Measurements from ENCODE around the gene ACTL6A. TPM values are rescaled to one million over a fixed set of nuclear protein-coding genes. Genes with fewer than 3 reads are reported as not detected.
"Not testable (repeated sequence)": the region's sequence is repeated elsewhere in the genome, so short reads cannot be mapped to it uniquely, and the experiment has no call there.

ACTL6A gene
- total RNA-seq, result 101 and 106 TPM in 2 replicates

DNA sequence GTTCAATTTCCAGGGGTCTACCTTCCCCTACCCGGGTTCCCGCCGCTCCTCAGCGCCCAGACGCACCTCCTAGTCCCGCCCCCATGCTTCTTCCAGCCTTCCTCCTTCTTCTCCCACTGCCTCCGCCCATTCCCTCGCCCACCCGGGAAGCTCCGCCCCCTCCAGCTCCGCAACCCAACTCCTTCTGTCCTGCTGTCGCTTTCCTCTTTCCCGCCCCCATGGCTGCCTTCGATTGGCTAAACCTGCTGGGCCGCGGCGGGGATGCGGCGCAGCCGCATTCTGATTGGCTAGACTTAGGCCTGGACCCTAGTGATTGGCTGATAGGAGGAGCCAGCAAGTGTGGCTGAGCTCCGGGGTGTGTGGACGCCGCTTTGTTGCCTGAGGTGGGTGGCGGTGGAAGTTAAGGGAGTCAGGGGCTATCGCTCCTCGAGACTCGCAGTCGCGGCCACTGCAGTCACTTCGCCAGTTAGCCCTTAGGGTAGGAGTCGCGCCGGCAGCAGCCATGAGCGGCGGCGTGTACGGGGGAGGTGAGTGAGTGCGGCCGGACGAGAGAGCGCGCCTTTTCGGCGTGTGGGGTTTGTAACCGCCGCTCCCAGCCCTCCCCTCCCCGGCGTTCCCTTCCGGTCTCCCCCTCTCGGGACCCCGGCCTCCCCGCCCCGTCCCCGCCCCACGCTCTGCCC lies at the start of gene ACTL6A:
Gene ACTL6A, plus strand, starts transcription at position 336 of the 680 bp plus-strand sequence. Its CDS starts 167 bp downstream, at position 503.
- intact Hi-C loops (cut with micrococcal nuclease), result loop anchor here (1.0 to 5.0 kb wide), 11 partner anchors 42 to 1350 kb away; partner anchors contain the start of genes FXR1, MFN1, MRPL47 and NDUFB5

DNA sequence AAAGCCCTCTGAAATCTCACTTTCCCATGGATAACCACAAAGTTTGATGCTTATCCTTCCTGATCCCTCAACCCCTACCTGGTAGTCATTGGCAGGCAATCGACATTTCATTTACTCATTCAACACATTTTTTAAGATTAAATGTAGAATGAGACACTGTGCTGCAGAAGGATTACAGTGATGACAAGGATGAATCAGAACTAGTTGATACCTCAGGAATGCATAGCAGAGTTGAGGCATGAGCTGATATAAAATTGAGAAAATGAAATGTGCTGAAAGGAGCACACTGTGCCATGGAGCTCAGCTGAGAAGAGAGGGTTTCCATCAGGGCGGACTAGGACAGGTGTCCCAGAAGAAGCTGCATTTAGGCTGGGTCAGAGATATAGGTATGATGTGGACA lies 48.9 kb upstream of the ACTL6A start:
- intact Hi-C loops (cut with micrococcal nuclease), result no loop called here

DNA sequence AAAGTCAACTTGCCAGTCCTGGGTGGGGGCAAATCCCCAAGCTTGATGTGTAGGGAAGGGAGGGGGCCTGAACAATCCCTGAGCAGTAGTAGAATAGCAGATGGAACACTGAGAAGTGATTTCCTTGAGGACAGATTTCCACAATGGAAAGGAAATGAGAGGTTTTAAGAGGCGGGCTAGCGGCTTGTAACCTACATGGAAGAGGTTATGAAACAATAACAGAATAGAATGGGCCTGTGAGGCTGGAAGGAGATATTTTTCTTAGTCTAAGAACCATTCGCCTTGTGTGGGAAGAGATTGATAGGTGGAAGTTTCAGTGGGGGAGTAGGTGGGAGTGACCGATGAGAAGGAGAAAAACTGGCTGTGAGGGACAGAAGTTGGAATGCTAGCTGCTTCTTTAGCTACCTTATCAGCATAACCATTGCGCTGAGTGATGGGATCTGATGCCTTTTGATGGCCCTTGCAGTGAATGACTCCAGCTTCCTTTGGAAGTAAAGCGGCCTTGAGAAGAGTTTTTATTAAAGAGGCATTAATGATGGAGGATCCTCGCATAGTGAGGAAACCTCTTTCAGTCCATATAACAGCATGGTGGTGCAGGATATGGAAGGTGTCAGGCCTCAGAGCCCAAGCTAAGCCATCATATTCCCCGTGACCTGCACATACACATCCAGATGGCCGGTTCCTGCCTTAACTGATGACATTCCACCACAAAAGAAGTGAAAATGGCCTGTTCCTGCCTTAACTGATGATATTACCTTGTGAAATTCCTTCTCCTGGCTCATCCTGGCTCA lies 46.1 kb upstream of the ACTL6A start:
- intact Hi-C loops (cut with micrococcal nuclease), result not testable (repeated sequence)

DNA sequence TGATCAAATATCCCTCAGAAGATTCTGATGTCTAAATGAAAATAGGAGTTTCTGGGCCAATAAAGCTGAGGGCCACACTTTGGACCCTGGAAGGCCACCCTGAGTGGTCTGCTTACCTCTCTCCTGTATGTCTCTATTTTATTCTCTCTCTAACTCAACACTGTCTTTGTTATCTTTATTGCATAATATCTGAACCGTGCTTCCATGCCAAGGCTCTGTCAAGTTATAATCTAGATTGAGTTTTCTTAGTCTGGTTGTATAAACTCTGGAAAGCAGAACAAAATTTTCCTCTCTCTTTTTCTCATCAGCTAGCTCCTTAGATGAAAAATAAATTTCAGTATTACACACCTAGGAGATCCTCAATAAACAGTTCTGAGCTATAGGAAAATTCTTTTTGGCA lies 36.2 kb upstream of the ACTL6A start:
- intact Hi-C loops (cut with micrococcal nuclease), result no loop called here

DNA sequence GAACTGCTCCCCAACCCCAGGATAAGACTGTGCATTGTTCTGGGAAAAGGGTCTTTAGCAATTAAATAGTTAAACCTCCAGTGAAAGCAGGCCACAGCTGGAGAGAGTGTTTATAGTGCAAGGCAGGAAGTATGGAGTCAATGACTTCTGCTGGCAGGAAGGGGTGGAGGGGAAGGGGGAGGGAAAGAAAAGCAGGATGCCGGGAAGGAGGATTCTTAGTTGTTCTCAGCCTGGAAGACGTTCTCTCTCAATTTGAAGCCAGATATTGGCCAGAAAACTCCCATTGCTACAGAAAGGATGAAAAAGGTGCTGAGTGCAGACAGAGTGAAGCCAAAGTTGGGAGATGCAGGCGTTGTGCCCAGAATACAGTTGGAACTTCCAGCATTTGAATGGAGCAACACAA lies 35.7 kb upstream of the ACTL6A start:
- intact Hi-C loops (cut with micrococcal nuclease), result no loop called here

DNA sequence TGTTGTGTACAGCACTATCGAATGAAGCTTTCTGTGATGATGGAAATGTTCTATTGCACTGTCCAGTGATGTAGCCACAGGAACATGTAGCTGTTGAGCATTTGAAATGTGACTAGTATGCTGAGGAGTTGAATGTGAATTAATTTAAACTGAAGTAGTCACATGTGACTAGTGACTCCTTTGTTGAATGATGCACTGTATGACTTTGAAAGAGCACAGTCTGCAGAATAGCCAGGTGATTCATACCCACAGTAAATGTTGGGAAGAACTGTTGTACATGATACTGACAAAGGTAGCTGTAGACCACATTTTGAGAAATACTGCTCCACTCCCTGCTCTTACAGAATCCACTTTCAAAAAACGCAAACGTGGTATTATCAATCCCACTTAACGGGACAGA lies 34.0 kb upstream of the ACTL6A start:
- intact Hi-C loops (cut with micrococcal nuclease), result no loop called here

DNA sequence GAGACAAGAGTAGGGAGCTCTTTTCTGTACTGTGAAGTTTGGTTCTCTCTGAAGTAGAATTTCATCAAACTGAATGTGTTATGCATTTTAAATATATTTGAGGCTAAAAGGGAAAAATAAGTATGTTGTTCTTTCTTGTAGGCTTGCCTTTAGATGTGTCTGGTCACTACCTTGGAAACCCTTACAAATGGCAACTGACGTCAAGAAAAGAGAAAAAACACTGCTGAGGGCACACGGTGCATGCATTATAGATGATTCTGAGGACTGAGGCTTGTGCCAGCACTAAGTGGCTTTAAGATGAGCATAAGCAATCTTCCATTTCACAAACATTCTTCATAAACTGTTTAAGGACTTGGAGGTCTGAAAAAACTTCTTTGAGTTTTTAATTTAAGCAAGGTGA lies 31.1 kb upstream of the ACTL6A start:
- intact Hi-C loops (cut with micrococcal nuclease), result no loop called here

DNA sequence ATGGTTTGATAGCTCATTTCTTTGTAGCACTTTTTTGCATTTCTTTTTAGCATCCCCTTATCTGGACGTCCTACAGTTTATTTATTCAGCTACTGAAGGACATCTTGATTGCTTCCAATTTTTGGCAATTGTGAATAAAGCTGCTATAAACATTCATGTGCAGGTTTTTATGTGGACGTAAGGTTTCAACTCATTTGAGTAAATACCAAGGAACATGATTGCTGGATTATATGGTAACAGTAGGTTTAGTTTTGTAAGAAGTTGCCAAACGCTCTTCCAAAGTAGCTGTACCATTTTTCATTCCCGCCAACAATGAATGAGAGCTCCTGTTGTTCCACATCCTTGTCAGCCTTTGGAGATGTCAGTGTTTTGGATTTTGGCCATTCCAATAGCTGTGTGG lies 29.5 kb upstream of the ACTL6A start:
- intact Hi-C loops (cut with micrococcal nuclease), result no loop called here

DNA sequence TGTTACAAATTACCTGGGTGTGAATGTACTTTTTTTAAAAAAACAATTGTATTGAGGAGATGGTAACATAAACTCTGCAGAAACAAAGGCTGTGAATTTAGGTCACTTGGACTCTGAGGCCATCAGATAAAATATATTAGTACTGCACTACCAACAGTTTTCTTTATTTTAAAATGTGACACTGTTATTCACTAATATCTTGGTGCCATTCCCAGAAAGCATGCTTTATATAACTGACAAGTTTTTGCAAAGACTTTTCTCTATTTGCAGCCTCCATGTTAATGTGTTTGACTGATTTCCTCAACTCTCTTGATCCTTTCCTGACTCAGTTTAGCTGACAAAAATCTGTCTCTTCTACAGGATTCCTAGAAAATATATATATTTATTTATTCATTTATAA lies 26.5 kb upstream of the ACTL6A start:
- intact Hi-C loops (cut with micrococcal nuclease), result no loop called here

DNA sequence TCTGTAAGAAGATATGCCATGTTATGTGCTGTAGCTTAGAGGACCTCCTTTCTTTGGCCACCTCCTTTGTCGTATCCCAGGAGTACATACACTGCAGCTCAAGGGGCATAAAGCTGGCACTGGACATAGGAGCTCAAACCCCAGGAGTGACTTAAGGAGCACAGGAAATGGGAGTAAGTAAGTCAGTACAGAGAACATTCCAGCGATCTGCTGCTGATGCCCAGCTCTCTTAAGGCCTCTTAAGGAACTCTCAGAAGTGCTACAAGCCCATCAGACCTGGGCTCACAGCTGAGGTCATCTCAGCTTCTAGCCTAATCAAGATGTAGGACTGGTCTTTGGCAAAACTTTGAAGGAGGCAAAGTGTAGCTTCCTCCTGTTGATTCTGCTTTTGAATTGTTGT lies 21.6 kb upstream of the ACTL6A start:
- intact Hi-C loops (cut with micrococcal nuclease), result no loop called here

DNA sequence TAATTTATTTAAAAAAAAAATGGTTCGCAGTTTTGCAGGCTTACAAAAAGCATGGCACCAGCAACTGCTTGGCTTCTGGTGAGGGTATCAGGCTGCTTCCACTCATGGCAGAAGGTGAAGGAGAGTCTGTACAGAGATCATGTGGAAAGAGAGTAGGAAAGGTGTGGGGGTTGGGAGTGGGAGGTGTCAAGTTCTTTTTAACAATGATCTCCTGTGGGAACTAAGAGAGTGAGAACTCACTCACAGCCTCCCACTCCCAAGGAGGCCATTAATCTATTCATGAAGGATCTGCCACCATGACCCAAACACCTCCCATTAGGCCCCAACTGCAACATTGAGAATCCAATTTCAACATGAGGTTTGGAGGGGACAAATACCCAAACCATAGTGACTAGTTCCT lies 21.1 kb upstream of the ACTL6A start:
- intact Hi-C loops (cut with micrococcal nuclease), result no loop called here

DNA sequence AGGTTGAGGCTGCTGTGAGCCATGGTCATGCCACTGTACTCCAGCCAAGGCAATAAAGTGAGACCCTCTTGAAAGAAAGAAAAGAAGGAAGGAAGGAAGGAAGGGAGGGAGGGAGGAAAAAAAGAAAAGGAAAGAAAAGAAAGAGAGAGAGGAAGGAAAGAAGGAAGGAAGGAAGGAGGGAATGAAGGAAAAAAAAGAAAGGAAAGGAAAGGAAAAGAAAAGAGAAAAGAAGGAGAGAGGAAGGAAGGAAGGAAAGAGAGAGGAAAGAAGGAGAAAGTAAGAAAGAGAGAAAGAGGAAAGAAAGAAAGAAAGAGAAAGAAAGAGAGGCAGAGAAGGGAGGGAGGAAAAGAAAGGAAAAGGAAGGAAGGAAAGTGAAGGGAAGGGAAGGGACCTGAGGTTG lies 20.4 kb upstream of the ACTL6A start:
- intact Hi-C loops (cut with micrococcal nuclease), result no loop called here

DNA sequence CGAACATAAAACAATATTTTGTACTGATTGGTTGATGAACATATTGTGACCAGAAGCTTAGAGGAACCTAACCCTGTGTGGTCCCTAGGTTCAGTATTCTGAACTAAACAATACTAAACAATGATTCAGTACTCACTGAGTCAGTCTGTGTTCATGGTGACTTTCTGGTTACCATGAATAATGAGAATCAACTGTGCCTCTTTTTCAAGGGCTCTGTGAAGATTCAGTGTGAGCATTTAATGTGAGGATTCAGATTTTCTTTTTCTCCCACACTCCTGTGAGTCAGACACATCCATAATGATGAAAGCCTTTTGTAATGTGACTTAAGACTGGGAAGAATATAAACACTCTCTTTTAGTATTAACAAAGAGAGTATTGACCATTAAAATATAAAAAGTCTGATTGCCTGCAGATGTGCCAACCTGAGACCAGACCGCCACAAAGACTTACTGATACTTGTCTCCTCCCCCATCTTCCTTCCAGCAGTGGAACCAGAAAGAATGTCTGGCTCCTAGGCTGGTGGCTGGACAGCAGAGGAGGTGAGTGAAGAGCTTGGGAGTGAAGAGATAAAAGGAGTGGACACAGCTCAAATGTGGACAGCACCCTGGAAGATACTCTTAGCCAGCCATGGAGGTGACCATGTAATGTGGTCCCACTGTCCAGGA lies 17.6 kb upstream of the ACTL6A start:
- intact Hi-C loops (cut with micrococcal nuclease), result no loop called here

DNA sequence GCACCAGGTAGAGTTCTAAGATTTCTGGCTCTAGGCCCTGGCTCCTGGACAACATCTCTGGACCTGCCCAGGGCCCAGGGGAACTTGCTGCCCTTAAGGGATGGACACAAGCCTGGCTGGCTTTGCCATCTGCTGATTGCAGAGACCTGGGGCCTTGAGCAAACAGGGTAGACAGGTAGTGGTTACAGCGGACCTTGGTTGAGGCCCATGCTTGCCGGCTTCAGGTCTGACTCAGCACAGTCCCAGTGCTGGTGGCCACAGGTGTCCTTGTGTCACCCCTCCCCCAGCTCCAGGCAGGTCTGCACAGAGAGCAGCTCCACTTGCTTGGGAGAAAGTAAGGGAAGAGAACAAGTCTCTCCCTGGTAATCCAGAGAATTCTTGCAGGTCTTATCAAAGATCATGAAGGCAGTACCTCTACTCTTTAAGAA lies 15.9 kb upstream of the ACTL6A start:
- intact Hi-C loops (cut with micrococcal nuclease), result no loop called here

DNA sequence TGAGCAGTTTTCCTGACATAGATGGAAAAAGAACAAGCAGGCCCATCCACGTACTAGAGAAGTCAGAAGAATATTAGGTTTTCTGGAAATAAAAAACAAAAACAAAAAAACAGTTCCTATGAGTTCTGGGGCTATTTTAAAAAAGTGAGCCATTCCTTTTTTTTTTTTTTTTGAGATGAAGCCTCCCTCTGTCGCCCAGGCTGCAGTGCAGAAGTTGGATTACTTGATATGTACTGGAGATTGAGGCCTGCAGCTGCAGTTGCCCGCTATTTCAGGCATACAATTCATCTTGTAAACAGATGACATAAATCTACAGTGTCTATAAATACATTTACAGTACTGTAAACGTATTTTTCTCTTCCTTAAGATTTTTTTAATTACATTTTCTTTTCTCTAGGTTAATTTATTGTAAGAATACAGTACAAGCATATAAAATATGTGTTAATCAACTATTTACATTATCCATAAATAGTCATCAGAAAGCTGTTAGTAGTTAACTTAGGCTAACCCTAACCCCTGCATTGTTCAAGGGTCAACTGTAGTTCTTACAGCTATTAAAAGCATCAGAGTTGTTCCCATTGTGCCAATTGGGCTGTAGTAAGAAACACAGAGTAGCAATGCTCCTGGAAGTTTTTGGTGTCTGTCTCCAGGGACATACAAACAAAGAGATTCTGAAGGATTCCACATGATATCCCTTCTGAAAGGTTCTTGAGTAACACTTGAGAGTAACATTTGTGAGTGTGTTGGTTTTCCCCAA lies 11.2 kb upstream of the ACTL6A start:
- intact Hi-C loops (cut with micrococcal nuclease), result no loop called here

DNA sequence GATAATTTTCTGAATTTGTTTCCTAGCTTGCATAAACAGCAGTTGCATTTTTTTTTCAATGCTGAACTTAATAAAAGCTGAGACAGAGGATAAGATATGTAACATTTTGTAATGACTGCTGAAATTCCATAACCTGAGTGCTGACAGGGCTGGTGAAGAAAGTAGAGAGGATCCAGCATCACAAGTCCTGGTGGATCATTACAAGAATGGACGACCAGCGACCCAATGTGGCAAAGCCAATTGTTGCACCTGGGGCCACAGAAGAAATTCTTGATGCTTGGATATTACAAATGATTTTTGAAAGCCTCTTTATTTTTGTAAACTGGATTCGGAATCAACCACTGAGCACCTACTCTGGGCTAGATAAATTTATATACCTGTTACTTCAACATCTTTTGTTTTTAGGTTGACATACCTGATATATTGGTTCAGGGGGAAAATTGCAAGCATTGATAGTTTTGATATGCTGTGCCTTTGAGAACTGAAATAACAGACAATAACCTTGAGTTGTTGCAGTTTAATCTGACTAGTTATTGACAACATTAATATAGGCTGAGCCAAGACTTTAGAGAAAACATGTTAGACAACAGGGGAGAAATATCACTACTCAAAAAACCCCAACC lies 3.9 kb upstream of the ACTL6A start:
- intact Hi-C loops (cut with micrococcal nuclease), result loop anchor here (1.0 kb wide), 3 partner anchors 113 to 544 kb away; no protein-coding TSS in a partner anchor

DNA sequence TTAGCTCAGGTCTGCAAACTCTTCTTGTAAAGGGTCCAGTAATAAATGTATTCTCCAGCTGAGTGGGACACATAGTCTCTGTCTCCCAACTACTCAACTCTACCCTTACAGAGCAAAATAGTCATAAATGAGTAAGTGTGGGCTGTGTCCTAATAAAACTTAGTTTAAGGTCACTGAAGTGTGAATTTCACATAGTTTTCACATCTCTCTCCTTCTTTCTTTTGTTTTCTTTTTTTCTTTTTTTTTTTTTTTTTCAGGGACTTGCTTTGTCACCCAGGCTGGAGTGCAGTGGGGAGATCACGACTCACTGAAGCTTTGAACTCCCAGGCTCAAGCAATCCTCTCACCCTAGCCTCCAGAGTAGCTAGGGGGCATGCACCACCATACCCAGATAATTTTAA lies 1.9 kb upstream of the ACTL6A start:
- intact Hi-C loops (cut with micrococcal nuclease), result loop anchor here (5.0 kb wide), 1 partner anchor 298 kb away; no protein-coding TSS in a partner anchor

DNA sequence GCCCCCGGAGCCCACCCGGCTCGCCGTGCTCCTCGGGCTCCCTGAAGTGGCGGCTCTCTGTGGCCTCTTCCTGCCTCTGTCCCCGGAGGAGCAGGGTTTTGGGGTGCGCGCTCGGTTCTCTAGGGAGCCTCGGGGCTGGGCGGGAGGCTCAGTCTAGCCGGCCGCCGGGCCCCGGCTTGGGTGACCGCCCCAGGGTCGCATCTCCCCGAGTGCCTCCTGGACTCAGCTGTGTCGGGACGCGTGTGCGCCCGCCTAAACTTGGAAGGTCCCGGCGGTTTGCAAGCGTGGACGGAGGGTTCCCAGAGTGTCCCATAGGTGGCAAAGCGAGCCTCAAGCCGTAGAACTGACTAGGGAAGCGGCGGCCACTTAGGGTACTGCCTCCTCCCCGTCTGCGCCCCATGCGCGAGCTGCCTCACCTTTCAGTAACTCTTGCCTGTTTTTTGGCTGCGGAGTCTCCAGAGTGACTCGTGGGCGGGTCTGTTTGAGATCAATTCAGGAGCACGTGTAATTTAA lies 601 bp downstream of the ACTL6A start:
- intact Hi-C loops (cut with micrococcal nuclease), result loop anchor here (1.0 to 5.0 kb wide), 6 partner anchors 240 to 1349 kb away; partner anchors contain the start of genes FXR1, ZMAT3 and ZNF639

DNA sequence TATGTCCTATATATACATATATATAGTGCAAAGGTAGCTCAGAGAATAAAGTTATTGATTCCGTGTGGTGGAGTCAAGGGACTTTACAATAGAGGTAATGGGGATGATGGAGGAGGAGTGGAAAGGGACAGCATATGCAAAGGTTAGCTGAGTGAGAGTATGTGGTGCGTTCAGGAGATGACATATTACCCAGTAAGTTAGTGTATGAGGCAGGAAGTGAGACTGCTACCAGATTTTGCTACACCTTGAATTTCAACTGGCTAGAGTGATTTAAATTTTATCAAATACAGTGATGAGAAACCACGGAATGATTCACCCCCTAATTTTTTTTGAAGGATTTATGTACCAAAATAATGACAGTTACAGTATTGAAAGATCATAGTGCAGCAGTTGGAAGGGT lies 2.8 kb downstream of the ACTL6A start:
- intact Hi-C loops (cut with micrococcal nuclease), result no loop called here

DNA sequence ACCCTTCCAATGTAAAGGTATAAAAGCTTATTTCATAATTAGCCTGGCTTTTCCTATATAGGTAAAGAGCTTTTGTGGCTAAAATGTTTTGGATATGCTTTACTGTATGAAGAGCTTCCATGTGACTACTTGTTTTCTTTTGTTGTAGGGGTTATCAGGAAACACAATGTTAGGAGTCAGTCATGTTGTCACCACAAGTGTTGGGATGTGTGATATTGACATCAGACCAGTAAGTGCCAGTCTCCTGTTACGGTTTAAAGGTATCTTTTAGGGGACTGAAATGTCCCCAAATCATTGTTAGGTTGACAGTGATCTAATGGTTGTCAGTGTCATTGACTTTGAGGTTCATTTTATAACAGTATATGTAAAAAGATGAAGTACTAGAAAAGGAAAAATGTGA lies 18.3 kb downstream of the ACTL6A start:
- intact Hi-C loops (cut with micrococcal nuclease), result no loop called here

DNA sequence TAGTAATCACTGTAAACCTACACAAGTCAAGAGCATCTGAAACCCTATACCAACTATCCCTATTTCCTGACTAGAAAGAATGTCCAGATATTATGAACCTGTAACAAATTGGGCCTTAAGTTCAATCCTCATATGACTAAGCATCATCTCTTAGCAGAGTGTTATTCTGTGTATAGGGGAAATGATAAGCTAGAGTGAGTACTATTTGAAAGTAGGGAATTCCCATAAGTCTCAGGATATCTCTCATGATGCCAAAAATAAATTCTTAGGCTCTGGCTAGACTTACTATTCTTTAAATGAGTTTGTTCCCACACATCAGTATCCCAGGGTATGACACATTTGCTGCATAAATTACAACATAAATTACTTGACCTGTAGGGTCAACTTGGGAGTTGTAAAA lies 26.4 kb downstream of the ACTL6A start:
- intact Hi-C loops (cut with micrococcal nuclease), result no loop called here
